OCI-LY7 (cell line): ENCODE data around the gene LARGE1. TPM values are rescaled to one million over a fixed set of nuclear protein-coding genes. Genes with fewer than 3 reads are reported as not detected.

Experiments
- BruUV-seq: library from RNA; stranded (reverse); fragments of 400-500 nt; replicated peaks from 2 replicates; lab custom pipeline; 2021; lab: Mats Ljungman, UMichigan
- CTCF ChIA-PET: fragments of 300-600 bp; sonication (Branson Sonifier 250); formaldehyde crosslinking; loops from one replicate; lab custom pipeline; 2022; ENCODE audit warnings: antibody characterized with exemption; ENCODE audit not compliant: unreplicated experiment; lab: Charles Lee
- POLR2A ChIA-PET: fragments of 300-600 bp; sonication (Branson Sonifier 250); formaldehyde crosslinking; loops from one replicate; lab custom pipeline; 2022; ENCODE audit warnings: antibody characterized with exemption; lab: Charles Lee
- DNase-seq: peaks from one replicate; pipeline ENCODE4 v3.0.0-alpha.2; 2015; ENCODE audit warnings: low spot score
- H2AFZ ChIP-seq: fragments of 200-600 bp; sonication (generic), shearing (Covaris generic); 2 replicates; pipeline ENCODE4 v1.6.1; 2014; ENCODE audit warnings: mild to moderate bottlenecking, antibody characterized with exemption, low read length, moderate library complexity
- H3K27ac ChIP-seq: fragments of 200-600 bp; sonication (generic); 2 replicates; pipeline ENCODE4 v1.5.1; 2014; ENCODE audit warnings: mixed run types, low read depth, mild to moderate bottlenecking, moderate library complexity, low read length, inconsistent platforms; ENCODE audit not compliant: poor library complexity, severe bottlenecking
- H3K36me3 ChIP-seq: fragments of 200-600 bp; sonication (generic); 2 replicates; pipeline ENCODE4 v1.6.1; 2014; ENCODE audit warnings: mild to moderate bottlenecking, antibody characterized with exemption, low read length, moderate library complexity, mixed read lengths; ENCODE audit not compliant: insufficient read depth
- H3K4me1 ChIP-seq: fragments of 200-600 bp; sonication (generic); 2 replicates; pipeline ENCODE4 v1.5.1; 2014; ENCODE audit warnings: mild to moderate bottlenecking, low read length; ENCODE audit not compliant: insufficient read depth, poor library complexity, severe bottlenecking
- H3K4me2 ChIP-seq: fragments of 200-600 bp; sonication (generic); 2 replicates; pipeline ENCODE4 v1.6.1; 2014; ENCODE audit warnings: mild to moderate bottlenecking, low read length
- H3K4me3 ChIP-seq: fragments of 200-600 bp; sonication (generic); 2 replicates; pipeline ENCODE4 v1.5.1; 2014; ENCODE audit warnings: mild to moderate bottlenecking, low read depth, low read length; ENCODE audit not compliant: poor library complexity, severe bottlenecking
- H3K79me2 ChIP-seq: fragments of 200-600 bp; sonication (generic); 2 replicates; pipeline ENCODE4 v1.6.1; 2016; ENCODE audit warnings: low read depth, mild to moderate bottlenecking, low read length, moderate library complexity, mixed read lengths; ENCODE audit not compliant: insufficient read depth
- H3K9me2 ChIP-seq: fragments of 200-600 bp; sonication (generic); 2 replicates; pipeline ENCODE4 v1.6.1; 2016; ENCODE audit warnings: mild to moderate bottlenecking, low read length, mixed read lengths; ENCODE audit not compliant: insufficient read depth
- H3K9me3 ChIP-seq: fragments of 200-600 bp; sonication (generic); 2 replicates; pipeline ENCODE4 v1.6.1; 2014; ENCODE audit warnings: mild to moderate bottlenecking, mixed run types, low read length, mixed read lengths
- H4K20me1 ChIP-seq: fragments of 200-600 bp; sonication (generic); 2 replicates; pipeline ENCODE4 v1.6.1; 2014; ENCODE audit warnings: mild to moderate bottlenecking, antibody characterized with exemption, low read length, moderate library complexity, mixed read lengths; ENCODE audit not compliant: insufficient read depth
- EZH2phosphoT487 ChIP-seq: fragments of 200-600 bp; sonication (generic); IDR thresholded peaks from 2 replicates; pipeline ENCODE4 v1.6.1; 2018; ENCODE audit warnings: low read depth, borderline replicate concordance, mild to moderate bottlenecking, mixed run types, antibody characterized with exemption, low read length, moderate library complexity, mixed read lengths
- intact Hi-C: fragments of 100-400 bp; cut with micrococcal nuclease; formaldehyde crosslinking; loops from one replicate; pipeline ENCODE4 v1.10.0; 2022; ENCODE audit not compliant: unreplicated experiment
- total RNA-seq, 2 experiments: library from RNA; depleted of rRNA in 1 of 2; stranded (reverse); fragments of >200 nt in 1 of 2; shearing (Covaris generic) in 1 of 2; gene quantifications; 2 replicates each; pipeline ENCODE4 v1.2.3, GENCODE V29; 2014 to 2022
- TF ChIP-seq, protein P1 (sequence below): fragments of 200-600 bp; sonication (generic); conservative IDR thresholded peaks from 2 replicates; pipeline ENCODE4 v1.5.1; 2014; ENCODE audit warnings: mild to moderate bottlenecking, antibody characterized with exemption, low read length, moderate library complexity, mixed read lengths

Gene LARGE1
- total RNA-seq, 2 experiments from 2014 or later, result 31.5 to 31.9 TPM

DNA sequence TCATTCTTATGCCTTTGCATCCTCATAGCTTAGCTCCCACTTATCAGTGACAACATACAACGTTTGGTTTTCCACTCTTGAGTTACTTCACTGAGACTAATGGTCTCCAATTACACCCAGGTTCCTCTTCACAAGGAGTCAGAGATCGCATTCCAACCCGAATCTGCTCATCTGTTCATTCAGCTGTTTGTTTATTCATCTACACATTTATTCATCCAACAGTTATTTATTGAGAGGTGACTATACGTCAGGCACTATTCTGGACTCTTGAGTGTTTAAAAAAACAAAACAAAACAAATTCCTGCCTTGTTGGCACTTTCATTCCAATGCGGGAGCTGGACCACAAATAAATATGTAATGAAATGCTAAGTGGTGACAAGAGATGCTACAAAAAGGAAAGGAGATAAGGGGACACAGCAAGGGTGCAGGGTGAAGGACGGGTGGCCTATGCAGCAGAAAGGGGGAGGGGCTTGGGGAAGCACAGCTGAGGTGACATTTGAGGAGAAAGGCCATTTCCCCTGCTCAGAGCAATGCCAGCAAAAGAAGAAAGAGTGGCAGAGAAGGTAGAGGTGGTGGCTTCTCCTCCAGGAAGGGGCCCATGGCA is 468.3 kb downstream of the LARGE1 start:
- H4K20me1 ChIP-seq, result no peaks in the 10 kb centered on the region
- POLR2A ChIA-PET, result interaction anchor here (0.7 kb wide), 1 partner anchor 906 kb away, joined by 4 read pairs; no protein-coding TSS in a partner anchor
- H3K4me3 ChIP-seq, result no peak overlapping the region
- H2AFZ ChIP-seq, result no peak overlapping the region
- no peak for DNase-seq
- intact Hi-C loops, result no loop called here
- H3K9me3 ChIP-seq, result no peaks in the 10 kb centered on the region
- BruUV-seq, result no TSS peak
- H3K9me2 ChIP-seq, result no peaks in the 10 kb centered on the region
- no peak overlapping the region for H3K27ac ChIP-seq
- no peaks in the 10 kb centered on the region for H3K4me1 ChIP-seq
- H3K4me2 ChIP-seq, result no peak overlapping the region
- CTCF ChIA-PET, result no interaction called here
- no peaks in the 10 kb centered on the region for H3K36me3 ChIP-seq
- no peaks in the 10 kb centered on the region for H3K79me2 ChIP-seq
- no peak for TF ChIP-seq EZH2phosphoT487
- TF ChIP-seq, protein P1, sequence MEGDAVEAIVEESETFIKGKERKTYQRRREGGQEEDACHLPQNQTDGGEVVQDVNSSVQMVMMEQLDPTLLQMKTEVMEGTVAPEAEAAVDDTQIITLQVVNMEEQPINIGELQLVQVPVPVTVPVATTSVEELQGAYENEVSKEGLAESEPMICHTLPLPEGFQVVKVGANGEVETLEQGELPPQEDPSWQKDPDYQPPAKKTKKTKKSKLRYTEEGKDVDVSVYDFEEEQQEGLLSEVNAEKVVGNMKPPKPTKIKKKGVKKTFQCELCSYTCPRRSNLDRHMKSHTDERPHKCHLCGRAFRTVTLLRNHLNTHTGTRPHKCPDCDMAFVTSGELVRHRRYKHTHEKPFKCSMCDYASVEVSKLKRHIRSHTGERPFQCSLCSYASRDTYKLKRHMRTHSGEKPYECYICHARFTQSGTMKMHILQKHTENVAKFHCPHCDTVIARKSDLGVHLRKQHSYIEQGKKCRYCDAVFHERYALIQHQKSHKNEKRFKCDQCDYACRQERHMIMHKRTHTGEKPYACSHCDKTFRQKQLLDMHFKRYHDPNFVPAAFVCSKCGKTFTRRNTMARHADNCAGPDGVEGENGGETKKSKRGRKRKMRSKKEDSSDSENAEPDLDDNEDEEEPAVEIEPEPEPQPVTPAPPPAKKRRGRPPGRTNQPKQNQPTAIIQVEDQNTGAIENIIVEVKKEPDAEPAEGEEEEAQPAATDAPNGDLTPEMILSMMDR, result no peak

DNA sequence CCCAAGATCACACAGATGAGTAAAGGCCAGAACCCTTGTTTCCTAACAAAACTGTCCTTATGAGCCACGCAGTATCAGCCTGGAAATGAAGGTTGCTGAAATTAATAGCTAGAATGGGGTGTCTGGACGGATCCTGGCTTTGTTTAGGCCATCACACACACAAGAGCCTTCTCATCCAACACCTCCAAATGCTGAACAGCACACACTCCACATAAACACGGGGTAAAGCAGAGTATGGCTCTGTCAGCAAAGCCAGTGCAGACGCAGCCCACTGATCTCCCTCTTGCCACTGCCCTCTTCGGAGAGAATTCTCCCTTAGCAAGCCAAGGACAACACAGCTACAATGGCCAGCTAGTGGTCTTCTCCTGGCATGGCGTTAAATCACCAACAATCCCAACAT is 469.5 kb downstream of the LARGE1 start:
- Histone ChIP-seq H3K27ac (no peak overlapping the region), H3K36me3 (no peaks in the 10 kb centered on the region), H3K4me1 (no peaks in the 10 kb centered on the region), H4K20me1 (no peaks in the 10 kb centered on the region), H3K9me3 (no peaks in the 10 kb centered on the region), H3K4me3 (no peak overlapping the region), H3K9me2 (no peaks in the 10 kb centered on the region), H3K4me2 (no peak overlapping the region), H2AFZ (no peak overlapping the region), H3K79me2 (no peaks in the 10 kb centered on the region)
- no peak for DNase-seq
- TF ChIP-seq, protein P1, result no peak
- TF ChIP-seq EZH2phosphoT487, result no peak
- no TSS peak for BruUV-seq
- POLR2A ChIA-PET, result no interaction called here
- intact Hi-C loops, result no loop called here
- CTCF ChIA-PET, result no interaction called here

DNA sequence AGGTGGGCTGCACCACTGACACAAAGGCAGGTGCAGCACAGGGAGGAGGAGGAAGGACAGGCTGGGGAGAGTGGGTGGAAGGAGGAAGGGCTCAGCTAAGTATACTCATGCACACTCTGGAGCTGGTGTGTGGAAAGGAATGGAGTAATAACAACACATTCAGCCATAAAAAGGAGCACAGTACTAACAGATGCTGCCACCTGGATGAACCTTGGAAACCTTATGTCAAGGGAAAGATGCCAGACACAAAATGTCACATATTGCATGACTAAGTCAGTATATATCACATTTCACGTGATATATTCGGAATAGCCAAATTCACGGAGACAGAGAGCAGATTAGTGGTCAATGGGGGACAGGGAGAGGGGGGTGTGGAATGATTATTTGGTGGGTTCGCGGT is 472.5 kb downstream of the LARGE1 start:
- BruUV-seq, result no TSS peak
- Histone ChIP-seq H3K4me1 (no peaks in the 10 kb centered on the region), H3K79me2 (no peaks in the 10 kb centered on the region), H3K9me2 (no peaks in the 10 kb centered on the region), H3K27ac (no peak overlapping the region), H3K9me3 (no peaks in the 10 kb centered on the region), H3K4me3 (no peak overlapping the region), H3K36me3 (no peaks in the 10 kb centered on the region), H2AFZ (no peak overlapping the region), H4K20me1 (no peaks in the 10 kb centered on the region), H3K4me2 (no peak overlapping the region)
- ChIA-PET POLR2A (no interaction called here), CTCF (no interaction called here)
- TF ChIP-seq, protein P1, result no peak
- TF ChIP-seq EZH2phosphoT487, result no peak
- intact Hi-C loops, result no loop called here
- no peak for DNase-seq
